ENCODE data around the gene CBX4.

The CBX4 gene

GRCh38 chr17:79794659-79795511 lies 44.4 kb downstream of the CBX4 start:
- Histone ChIP-seq H3K4me3 (no peak overlapping the region), H3K27ac (no peak overlapping the region)
- TF ChIP-seq CTCF (IDR thresholded peaks at IDR 0.05) = no peak
- DNase-seq (ENCODE audit: low spot score) = no peak

GRCh38 chr17:79793924-79794304 lies 45.3 kb downstream of the CBX4 start:
- Histone ChIP-seq H3K4me3 (peak overlapping the region; percentile 69), H3K27ac (peak overlapping the region in 1 of 2 donors; percentile 67)

GRCh38 chr17:79792984-79793923 lies 46.0 kb downstream of the CBX4 start:
- TF ChIP-seq CTCF (IDR thresholded peaks at IDR 0.05) = no peak
- DNase-seq (ENCODE audit: low spot score) = no peak
- peak overlapping the region; percentile 69 for H3K4me3 ChIP-seq
- H3K27ac ChIP-seq = peak overlapping the region in 1 of 2 donors; percentile 67

More at GRCh38 chr17:79793924-79794304, 45.3 kb downstream of the CBX4 start:
- TF ChIP-seq CTCF (IDR thresholded peaks at IDR 0.05) = no peak
- no peak for DNase-seq (ENCODE audit: low spot score)

- TF ChIP-seq CTCF (IDR thresholded peaks at IDR 0.05) = no peak
- Histone ChIP-seq H3K4me3 (peak overlapping the region; percentile 69), H3K27ac (no peak overlapping the region)
- DNase-seq (ENCODE audit: low spot score) = no peak
These were observed 46.8 kb downstream of the CBX4 start for GRCh38 chr17:79792341-79792871.

GRCh38 chr17:79791735-79792161 lies 47.5 kb downstream of the CBX4 start:
- Histone ChIP-seq H3K27ac (no peak overlapping the region), H3K4me3 (no peak overlapping the region)
- no peak for TF ChIP-seq CTCF (IDR thresholded peaks at IDR 0.05)
- DNase-seq (ENCODE audit: low spot score) = no peak

GRCh38 chr17:79790805-79791734 lies 48.2 kb downstream of the CBX4 start:
- no peak overlapping the region for H3K4me3 ChIP-seq
- no peak for DNase-seq (ENCODE audit: low spot score)
- no peak for TF ChIP-seq CTCF (IDR thresholded peaks at IDR 0.05)
- H3K27ac ChIP-seq = no peak overlapping the region

Measured in coronary artery (tissue), 2 donors.